Upper lobe of left lung (tissue), 4 donors: ENCODE results near the gene ILF3.

Experiments used
- CTCF ChIP-seq, 6 experiments: fragments of 450-650 bp in 4 of 6; fragments of 200-600 bp in 2 of 6; sonication (generic) in 2 of 6; IDR thresholded peaks; one replicate each; pipeline ENCODE4 v1.5.1; 2016 to 2019; ENCODE audit warnings: antibody characterized with exemption in 6 of 6
- EP300 ChIP-seq, 4 donors: sonication (generic); formaldehyde crosslinking; IDR thresholded peaks; one replicate each; pipeline ENCODE4 v1.5.1; 2017; ENCODE audit warnings: antibody characterized with exemption in 4 of 4, control low read depth in 2 of 4
- POLR2A ChIP-seq, 4 donors: fragments of 450-650 bp; IDR thresholded peaks; one replicate each; pipeline ENCODE4 v1.5.1; 2016 to 2017; ENCODE audit warnings: antibody characterized with exemption in 4 of 4, mild to moderate bottlenecking in 2 of 4
- POLR2AphosphoS5 ChIP-seq, 2 donors: sonication (generic); formaldehyde crosslinking; IDR thresholded peaks; one replicate each; pipeline ENCODE4 v1.5.1; 2017; ENCODE audit warnings: antibody characterized with exemption in 2 of 2

- no peak for TF ChIP-seq CTCF (IDR thresholded peaks at IDR 0.05)
- TF ChIP-seq POLR2A (IDR thresholded peaks at IDR 0.05) = no peak
- no peak for TF ChIP-seq POLR2AphosphoS5 (IDR thresholded peaks at IDR 0.05)
- TF ChIP-seq EP300 (IDR thresholded peaks at IDR 0.05) = no peak
Measured at GRCh38 chr19:10661946-10662345, 7.8 kb downstream of the ILF3 start.
